Breast epithelium (tissue), 4 donors: ENCODE measurements around the gene DENND1C. TPM values are rescaled to one million over a fixed set of nuclear protein-coding genes. Genes with fewer than 3 reads are reported as not detected.
A peak's percentile ranks its signal among the peaks of the same experiment; 100 is the strongest.

Experiments used
- DNase-seq, 2 donors: peaks; one replicate each; pipeline ENCODE4 v3.0.0-alpha.2; 2019; ENCODE audit warnings: low spot score in 2 of 2
- H3K27ac ChIP-seq, 2 donors: fragments of 200-600 bp; sonication (generic) in 1 of 2; one replicate each; pipeline ENCODE4 v1.5.1; 2016 to 2019; ENCODE audit warnings: mild to moderate bottlenecking in 1 of 2
- H3K27me3 ChIP-seq, 2 donors: fragments of 200-600 bp; sonication (generic) in 1 of 2; one replicate each; pipeline versions ENCODE4 v1.5.1 to v1.6.0; 2017 to 2019; ENCODE audit warnings: control low read depth in 1 of 2, mild to moderate bottlenecking in 1 of 2
- H3K36me3 ChIP-seq: fragments of 200-600 bp; one replicate; pipeline ENCODE4 v1.5.1; 2019
- H3K4me1 ChIP-seq, 2 donors: fragments of 200-600 bp; sonication (generic); one replicate each; pipeline ENCODE4 v1.5.1; 2016 to 2019; ENCODE audit warnings: control low read depth in 1 of 2
- H3K4me3 ChIP-seq, 3 donors: fragments of 200-600 bp; sonication (generic); 1 replicate in 2 of 3; 2 replicates in 1 of 3; pipeline ENCODE4 v1.5.1; 2016 to 2019; ENCODE audit warnings: mild to moderate bottlenecking in 3 of 3, moderate library complexity in 2 of 3
- H3K9me3 ChIP-seq, 2 donors: fragments of 200-600 bp; sonication (generic) in 1 of 2; one replicate each; pipeline ENCODE4 v1.5.1; 2016 to 2019; ENCODE audit warnings: control low read depth in 1 of 2
- CTCF ChIP-seq, 3 donors: fragments of 450-650 bp; IDR thresholded peaks; one replicate each; pipeline ENCODE4 v1.5.1; 2016 to 2017; ENCODE audit warnings: antibody characterized with exemption in 3 of 3, mild to moderate bottlenecking in 3 of 3, moderate library complexity in 3 of 3
- POLR2A ChIP-seq: fragments of 450-650 bp; IDR thresholded peaks from one replicate; pipeline ENCODE4 v1.6.1; 2016; ENCODE audit warnings: antibody characterized with exemption, mild to moderate bottlenecking, moderate library complexity
- POLR2AphosphoS5 ChIP-seq, 3 donors: sonication (generic); formaldehyde crosslinking; IDR thresholded peaks; one replicate each; pipeline ENCODE4 v1.6.1; 2017; ENCODE audit warnings: antibody characterized with exemption in 3 of 3
- intact Hi-C: fragments of 100-400 bp; cut with DNase I; formaldehyde crosslinking; loops from one replicate; pipeline ENCODE4 v1.15.1; 2023; ENCODE audit warnings: low total_unique reads
- total RNA-seq, 3 donors: library from RNA; depleted of rRNA; stranded (reverse); fragments of >200 nt; gene quantifications; one replicate each; pipeline ENCODE4 v1.1.0, GENCODE V29; 2016

The DENND1C gene
- total RNA-seq = 1 to 10 TPM; 1.3 to 3.2 (median 2.5) TPM

- H3K4me3 ChIP-seq = peak within 1 kb of the TSS; percentile 26 to 29 (median 26)
These were observed at the start of gene DENND1C for GRCh38 chr19:6481541-6482342. Gene DENND1C (minus strand): TSS chr19:6481787. CDS start chr19:6481695, 92 bp downstream.

GRCh38 chr19:6530386-6531162 lies 49.0 kb upstream of the DENND1C start, which contains the start of gene TNFSF9:
Gene TNFSF9 (plus strand): TSS chr19:6531026. CDS start chr19:6531037, 11 bp downstream.
- no peak for TF ChIP-seq POLR2A
- Histone ChIP-seq H3K9me3 (no peaks in the 10 kb centered on the region), H3K36me3 (no peaks in the 10 kb centered on the region), H3K27me3 (peaks cover 0 to 25% of the 10 kb centered on the region in 2 donors), H3K4me3 (peak within 1 kb of the TSS; percentile 54 to 75 (median 55)), H3K4me1 (no peaks in the 10 kb centered on the region), H3K27ac (peak within 1 kb of the TSS; percentile 39 to 43)
- intact Hi-C loops = no loop called here
- DNase-seq = peak; percentile 72 to 82

More at GRCh38 chr19:6481541-6482342, at the start of gene DENND1C:
- no peak within 1 kb of the TSS for H3K27ac ChIP-seq
- no peak for DNase-seq
- no peaks in the 10 kb centered on the region for H3K9me3 ChIP-seq
- intact Hi-C loops = no loop called here
- no peaks in the 10 kb centered on the region for H3K36me3 ChIP-seq
- peaks cover 0 to 5% of the 10 kb centered on the region in 2 donors for H3K27me3 ChIP-seq
- TF ChIP-seq POLR2A = no peak
- TF ChIP-seq CTCF (IDR thresholded peaks at IDR 0.05) = no peak
- no peak for TF ChIP-seq POLR2AphosphoS5 (IDR thresholded peaks at IDR 0.05)
- H3K4me1 ChIP-seq = no peaks in the 10 kb centered on the region

- no peak for TF ChIP-seq POLR2A
- no peak for TF ChIP-seq CTCF (IDR thresholded peaks at IDR 0.05)
- TF ChIP-seq POLR2AphosphoS5 (IDR thresholded peaks at IDR 0.05) = no peak
- no peaks in the 10 kb centered on the region for H3K9me3 ChIP-seq
- intact Hi-C loops = no loop called here
- no peaks in the 10 kb centered on the region for H3K36me3 ChIP-seq
- H3K4me1 ChIP-seq = no peaks in the 10 kb centered on the region
- DNase-seq = no peak
- peak overlapping the region in 1 of 2 donors; percentile 43 for H3K27ac ChIP-seq
- peak overlapping the region; percentile 54 to 75 (median 55) for H3K4me3 ChIP-seq
- peaks cover 0 to 23% of the 10 kb centered on the region in 2 donors for H3K27me3 ChIP-seq
These were observed 48.4 kb upstream of the DENND1C start for GRCh38 chr19:6529937-6530385.

- no peak for DNase-seq
- intact Hi-C loops = no loop called here
- Histone ChIP-seq H3K27me3 (peaks cover 0 to 18% of the 10 kb centered on the region in 2 donors), H3K36me3 (no peaks in the 10 kb centered on the region), H3K27ac (no peak overlapping the region), H3K9me3 (no peaks in the 10 kb centered on the region), H3K4me3 (no peak overlapping the region), H3K4me1 (no peaks in the 10 kb centered on the region)
- TF ChIP-seq CTCF (IDR thresholded peaks at IDR 0.05) (no peak), POLR2A (no peak), POLR2AphosphoS5 (IDR thresholded peaks at IDR 0.05) (no peak)
These were observed 47.8 kb upstream of the DENND1C start for GRCh38 chr19:6529351-6529750.

- Histone ChIP-seq H3K27ac (no peak overlapping the region), H3K9me3 (no peaks in the 10 kb centered on the region), H3K4me1 (no peaks in the 10 kb centered on the region), H3K36me3 (no peaks in the 10 kb centered on the region), H3K4me3 (no peak overlapping the region), H3K27me3 (peaks cover 0 to 18% of the 10 kb centered on the region in 2 donors)
- intact Hi-C loops = no loop called here
- TF ChIP-seq CTCF (IDR thresholded peaks at IDR 0.05) (no peak), POLR2A (no peak), POLR2AphosphoS5 (IDR thresholded peaks at IDR 0.05) (no peak)
- no peak for DNase-seq
These were observed 47.0 kb upstream of the DENND1C start for GRCh38 chr19:6528544-6529121.
